HEK293 (cell line): ENCODE data around the gene HEATR3.

Experiments
- EGR2 ChIP-seq: fragments of 450-650 bp; formaldehyde crosslinking; IDR thresholded peaks from 2 replicates; pipeline ENCODE4 v1.5.1; 2016; ENCODE audit warnings: low read depth, missing biosample characterization, missing genetic modification characterization
- FEZF1 ChIP-seq: fragments of 450-650 bp; formaldehyde crosslinking; IDR thresholded peaks from 2 replicates; pipeline ENCODE4 v1.5.1; 2016; ENCODE audit warnings: missing biosample characterization, missing genetic modification characterization
- INSM2 ChIP-seq: fragments of 450-650 bp; formaldehyde crosslinking; IDR thresholded peaks from 2 replicates; pipeline ENCODE4 v1.5.1; 2016; ENCODE audit warnings: missing biosample characterization, missing genetic modification characterization
- KLF10 ChIP-seq: fragments of 450-650 bp; IDR thresholded peaks from 2 replicates; pipeline ENCODE4 v1.5.1; 2018; ENCODE audit warnings: missing biosample characterization, mild to moderate bottlenecking, missing genetic modification characterization
- SP7 ChIP-seq: fragments of 450-650 bp; formaldehyde crosslinking; IDR thresholded peaks from 2 replicates; pipeline ENCODE4 v1.5.1; 2016; ENCODE audit warnings: missing biosample characterization, missing genetic modification characterization
- TCF7L2 ChIP-seq: IDR thresholded peaks from 2 replicates; pipeline ENCODE4 v1.6.1; 2011; ENCODE audit warnings: low read depth, mild to moderate bottlenecking, inconsistent platforms, low read length, moderate library complexity, borderline replicate concordance
- YY1 ChIP-seq: fragments of 450-650 bp; formaldehyde crosslinking; IDR thresholded peaks from 2 replicates; pipeline ENCODE4 v1.5.1; 2018; ENCODE audit warnings: missing biosample characterization, missing genetic modification characterization
- ZBTB8A ChIP-seq: fragments of 450-650 bp; formaldehyde crosslinking; IDR thresholded peaks from 2 replicates; pipeline ENCODE4 v1.5.1; 2016; ENCODE audit warnings: missing biosample characterization, missing genetic modification characterization
- ZFP3 ChIP-seq: fragments of 450-650 bp; formaldehyde crosslinking; IDR thresholded peaks from 2 replicates; pipeline ENCODE4 v1.5.1; 2016; ENCODE audit warnings: low read depth, missing biosample characterization, missing genetic modification characterization
- ZFP37 ChIP-seq: fragments of 450-650 bp; formaldehyde crosslinking; IDR thresholded peaks from 2 replicates; pipeline ENCODE4 v1.5.1; 2016; ENCODE audit warnings: missing biosample characterization, missing genetic modification characterization
- ZNF157 ChIP-seq: fragments of 450-650 bp; formaldehyde crosslinking; IDR thresholded peaks from 2 replicates; pipeline ENCODE4 v1.5.1; 2016; ENCODE audit warnings: missing biosample characterization, missing genetic modification characterization
- ZNF184 ChIP-seq: fragments of 450-650 bp; IDR thresholded peaks from 2 replicates; pipeline ENCODE4 v1.5.1; 2018; ENCODE audit warnings: missing biosample characterization, mild to moderate bottlenecking, missing genetic modification characterization
- ZNF221 ChIP-seq: fragments of 450-650 bp; formaldehyde crosslinking; IDR thresholded peaks from 2 replicates; pipeline ENCODE4 v1.5.1; 2017; ENCODE audit warnings: missing biosample characterization, missing genetic modification characterization, borderline replicate concordance
- ZNF302 ChIP-seq: fragments of 450-650 bp; formaldehyde crosslinking; IDR thresholded peaks from 2 replicates; pipeline ENCODE4 v1.5.1; 2016; ENCODE audit warnings: missing biosample characterization, missing genetic modification characterization, low read depth
- ZNF311 ChIP-seq: fragments of 450-650 bp; formaldehyde crosslinking; IDR thresholded peaks from 2 replicates; pipeline ENCODE4 v1.5.1; 2017; ENCODE audit warnings: missing biosample characterization, missing genetic modification characterization, borderline replicate concordance
- ZNF394 ChIP-seq: fragments of 450-650 bp; formaldehyde crosslinking; IDR thresholded peaks from 2 replicates; pipeline ENCODE4 v1.5.1; 2016; ENCODE audit warnings: missing biosample characterization, missing genetic modification characterization, mild to moderate bottlenecking, moderate library complexity, borderline replicate concordance
- ZNF48 ChIP-seq: fragments of 450-650 bp; formaldehyde crosslinking; IDR thresholded peaks from 2 replicates; pipeline ENCODE4 v1.5.1; 2016; ENCODE audit warnings: missing biosample characterization, missing genetic modification characterization
- ZNF555 ChIP-seq: fragments of 450-650 bp; formaldehyde crosslinking; conservative IDR thresholded peaks from 2 replicates; pipeline ENCODE4 v1.5.1; 2017; ENCODE audit warnings: missing biosample characterization, mild to moderate bottlenecking, missing genetic modification characterization, inconsistent platforms
- ZNF610 ChIP-seq: fragments of 450-650 bp; formaldehyde crosslinking; IDR thresholded peaks from 2 replicates; pipeline ENCODE4 v1.5.1; 2016; ENCODE audit warnings: missing biosample characterization, missing genetic modification characterization, borderline replicate concordance
- ZNF660 ChIP-seq: fragments of 450-650 bp; IDR thresholded peaks from 2 replicates; pipeline ENCODE4 v1.5.1; 2018; ENCODE audit warnings: missing biosample characterization, mild to moderate bottlenecking, missing genetic modification characterization
- ZNF677 ChIP-seq: fragments of 450-650 bp; IDR thresholded peaks from 2 replicates; pipeline ENCODE4 v1.5.0; 2018; ENCODE audit warnings: missing biosample characterization, mild to moderate bottlenecking, missing genetic modification characterization, moderate library complexity
- ZNF701 ChIP-seq: fragments of 450-650 bp; formaldehyde crosslinking; IDR thresholded peaks from 2 replicates; pipeline ENCODE4 v1.5.1; 2016; ENCODE audit warnings: missing biosample characterization, missing genetic modification characterization
- ZNF791 ChIP-seq: fragments of 450-650 bp; formaldehyde crosslinking; IDR thresholded peaks from 2 replicates; pipeline ENCODE4 v1.5.1; 2016; ENCODE audit warnings: missing biosample characterization, missing genetic modification characterization
- ZSCAN30 ChIP-seq: fragments of 450-650 bp; IDR thresholded peaks from 2 replicates; pipeline ENCODE4 v1.5.1; 2018; ENCODE audit warnings: missing biosample characterization, mild to moderate bottlenecking, missing genetic modification characterization, moderate library complexity
- TF ChIP-seq, protein P1 (sequence below): fragments of 450-650 bp; formaldehyde crosslinking; conservative IDR thresholded peaks from 2 replicates; pipeline ENCODE4 v1.5.1; 2016; ENCODE audit warnings: low read depth, missing biosample characterization, missing genetic modification characterization
- TF ChIP-seq, protein P2 (sequence below): fragments of 450-650 bp; formaldehyde crosslinking; IDR thresholded peaks from 2 replicates; pipeline ENCODE4 v1.5.1; 2017; ENCODE audit warnings: missing biosample characterization, missing genetic modification characterization
- TF ChIP-seq, protein P3 (sequence below): fragments of 450-650 bp; formaldehyde crosslinking; IDR thresholded peaks from 2 replicates; pipeline ENCODE4 v1.5.1; 2016; ENCODE audit warnings: missing biosample characterization, missing genetic modification characterization

HEATR3 gene

DNA sequence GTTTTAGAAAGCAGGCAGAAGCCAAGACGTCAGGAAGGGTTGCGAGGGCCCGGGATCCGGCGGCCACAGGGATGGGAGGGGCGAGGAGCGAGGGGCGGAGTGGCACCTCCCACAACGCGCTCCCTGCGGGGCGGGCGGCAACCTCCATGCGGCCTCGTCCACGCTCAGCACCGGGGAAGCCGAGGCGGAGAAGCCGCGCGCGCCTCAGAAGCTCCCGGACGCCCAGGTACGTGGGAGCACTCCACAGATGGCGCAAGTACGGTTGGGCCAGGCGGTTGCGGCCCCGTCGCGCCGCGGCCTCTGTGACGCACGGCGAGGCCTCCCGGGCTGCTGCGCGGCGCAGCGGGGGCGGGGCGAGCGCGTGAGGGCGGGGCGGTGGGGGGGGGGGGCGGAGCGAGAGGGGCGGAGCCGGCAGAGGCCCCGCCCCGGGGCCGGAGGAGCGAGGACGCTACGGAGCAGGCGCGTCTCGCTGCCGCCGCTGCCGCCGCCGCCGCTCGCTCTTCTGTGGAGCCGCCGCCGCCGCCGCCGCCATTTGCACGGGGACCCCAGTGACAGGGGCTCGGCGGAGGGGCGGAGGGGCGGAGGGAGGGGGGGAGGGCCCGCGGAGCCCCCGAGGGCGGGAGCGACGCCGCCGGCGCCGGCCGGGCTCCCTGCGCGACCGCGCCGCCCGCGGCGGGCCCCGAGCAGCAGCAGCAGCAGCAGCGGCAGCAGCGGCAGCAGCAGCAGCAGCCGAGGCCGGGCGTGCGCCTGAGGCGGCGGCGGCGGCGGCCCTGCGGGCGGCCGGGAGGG lies 87.2 kb downstream of the HEATR3 start, which contains the start of gene TENT4B (continued):
- TF ChIP-seq TCF7L2 (no peak), ZNF791 (tag by site-specific recombination) (no peak), ZNF221 (tag by site-specific recombination) (no peak), ZNF394 (no peak), ZNF555 (tag by site-specific recombination) (no peak), ZNF677 (tag by site-specific recombination) (no peak), INSM2 (tag by site-specific recombination) (no peak), KLF10 (tag by site-specific recombination) (peak; percentile 46; the same call in 1 of the 2 replicates), ZSCAN30 (peak; percentile 77), ZNF311 (tag by site-specific recombination) (no peak), ZNF184 (tag by site-specific recombination) (no peak), ZNF701 (tag by site-specific recombination) (no peak), ZNF48 (no peak), ZFP37 (tag by site-specific recombination) (no peak), ZNF610 (tag by site-specific recombination) (peak; percentile 45; the same call in 1 of the 2 replicates), ZNF660 (tag by site-specific recombination) (no peak), ZFP3 (tag by site-specific recombination) (no peak), EGR2 (peak; percentile 58), SP7 (tag by site-specific recombination) (peak; percentile 78), FEZF1 (no peak), ZNF302 (tag by site-specific recombination) (no peak), ZNF157 (tag by site-specific recombination) (no peak), ZBTB8A (no peak), YY1 (tag by site-specific recombination) (peak; percentile 67)
- TF ChIP-seq, protein P1, sequence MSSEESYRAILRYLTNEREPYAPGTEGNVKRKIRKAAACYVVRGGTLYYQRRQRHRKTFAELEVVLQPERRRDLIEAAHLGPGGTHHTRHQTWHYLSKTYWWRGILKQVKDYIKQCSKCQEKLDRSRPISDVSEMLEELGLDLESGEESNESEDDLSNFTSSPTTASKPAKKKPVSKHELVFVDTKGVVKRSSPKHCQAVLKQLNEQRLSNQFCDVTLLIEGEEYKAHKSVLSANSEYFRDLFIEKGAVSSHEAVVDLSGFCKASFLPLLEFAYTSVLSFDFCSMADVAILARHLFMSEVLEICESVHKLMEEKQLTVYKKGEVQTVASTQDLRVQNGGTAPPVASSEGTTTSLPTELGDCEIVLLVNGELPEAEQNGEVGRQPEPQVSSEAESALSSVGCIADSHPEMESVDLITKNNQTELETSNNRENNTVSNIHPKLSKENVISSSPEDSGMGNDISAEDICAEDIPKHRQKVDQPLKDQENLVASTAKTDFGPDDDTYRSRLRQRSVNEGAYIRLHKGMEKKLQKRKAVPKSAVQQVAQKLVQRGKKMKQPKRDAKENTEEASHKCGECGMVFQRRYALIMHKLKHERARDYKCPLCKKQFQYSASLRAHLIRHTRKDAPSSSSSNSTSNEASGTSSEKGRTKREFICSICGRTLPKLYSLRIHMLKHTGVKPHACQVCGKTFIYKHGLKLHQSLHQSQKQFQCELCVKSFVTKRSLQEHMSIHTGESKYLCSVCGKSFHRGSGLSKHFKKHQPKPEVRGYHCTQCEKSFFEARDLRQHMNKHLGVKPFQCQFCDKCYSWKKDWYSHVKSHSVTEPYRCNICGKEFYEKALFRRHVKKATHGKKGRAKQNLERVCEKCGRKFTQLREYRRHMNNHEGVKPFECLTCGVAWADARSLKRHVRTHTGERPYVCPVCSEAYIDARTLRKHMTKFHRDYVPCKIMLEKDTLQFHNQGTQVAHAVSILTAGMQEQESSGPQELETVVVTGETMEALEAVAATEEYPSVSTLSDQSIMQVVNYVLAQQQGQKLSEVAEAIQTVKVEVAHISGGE (tag by site-specific recombination) = 0 out of 2 replicates have a peak, but pooled peaks have one; percentile 11
- TF ChIP-seq, protein P2, sequence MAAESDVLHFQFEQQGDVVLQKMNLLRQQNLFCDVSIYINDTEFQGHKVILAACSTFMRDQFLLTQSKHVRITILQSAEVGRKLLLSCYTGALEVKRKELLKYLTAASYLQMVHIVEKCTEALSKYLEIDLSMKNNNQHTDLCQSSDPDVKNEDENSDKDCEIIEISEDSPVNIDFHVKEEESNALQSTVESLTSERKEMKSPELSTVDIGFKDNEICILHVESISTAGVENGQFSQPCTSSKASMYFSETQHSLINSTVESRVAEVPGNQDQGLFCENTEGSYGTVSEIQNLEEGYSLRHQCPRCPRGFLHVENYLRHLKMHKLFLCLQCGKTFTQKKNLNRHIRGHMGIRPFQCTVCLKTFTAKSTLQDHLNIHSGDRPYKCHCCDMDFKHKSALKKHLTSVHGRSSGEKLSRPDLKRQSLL (tag by site-specific recombination) = no peak
- TF ChIP-seq, protein P3, sequence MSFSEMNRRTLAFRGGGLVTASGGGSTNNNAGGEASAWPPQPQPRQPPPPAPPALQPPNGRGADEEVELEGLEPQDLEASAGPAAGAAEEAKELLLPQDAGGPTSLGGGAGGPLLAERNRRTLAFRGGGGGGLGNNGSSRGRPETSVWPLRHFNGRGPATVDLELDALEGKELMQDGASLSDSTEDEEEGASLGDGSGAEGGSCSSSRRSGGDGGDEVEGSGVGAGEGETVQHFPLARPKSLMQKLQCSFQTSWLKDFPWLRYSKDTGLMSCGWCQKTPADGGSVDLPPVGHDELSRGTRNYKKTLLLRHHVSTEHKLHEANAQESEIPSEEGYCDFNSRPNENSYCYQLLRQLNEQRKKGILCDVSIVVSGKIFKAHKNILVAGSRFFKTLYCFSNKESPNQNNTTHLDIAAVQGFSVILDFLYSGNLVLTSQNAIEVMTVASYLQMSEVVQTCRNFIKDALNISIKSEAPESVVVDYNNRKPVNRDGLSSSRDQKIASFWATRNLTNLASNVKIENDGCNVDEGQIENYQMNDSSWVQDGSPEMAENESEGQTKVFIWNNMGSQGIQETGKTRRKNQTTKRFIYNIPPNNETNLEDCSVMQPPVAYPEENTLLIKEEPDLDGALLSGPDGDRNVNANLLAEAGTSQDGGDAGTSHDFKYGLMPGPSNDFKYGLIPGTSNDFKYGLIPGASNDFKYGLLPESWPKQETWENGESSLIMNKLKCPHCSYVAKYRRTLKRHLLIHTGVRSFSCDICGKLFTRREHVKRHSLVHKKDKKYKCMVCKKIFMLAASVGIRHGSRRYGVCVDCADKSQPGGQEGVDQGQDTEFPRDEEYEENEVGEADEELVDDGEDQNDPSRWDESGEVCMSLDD (tag by site-specific recombination) = no peak
